ENCODE measurements around the gene LY6G6F. TPM values are rescaled to one million over a fixed set of nuclear protein-coding genes. Genes with fewer than 3 reads are reported as not detected.

LY6G6F gene
- total and polyA plus RNA-seq, 8 donors = 0.53 to 1.8 (median 1.3) TPM; not detected in 1

GRCh38 chr6:31659649-31660380 is 46.9 kb upstream of the LY6G6F start:
- Histone ChIP-seq H3K9me3 (no peaks in the 10 kb centered on the region), H3K36me3 (peaks cover 0 to 47% of the 10 kb centered on the region in 2 donors), H3K27me3 (no peaks in the 10 kb centered on the region), H3K27ac (peak overlapping the region; percentile 82 to 90), H3K4me3 (peak overlapping the region; percentile 73 to 92), H3K4me1 (peaks cover 28 to 77% of the 10 kb centered on the region in 2 donors)
- intact Hi-C loops (cut with DNase I) = no loop called here
- TF ChIP-seq, protein P1, sequence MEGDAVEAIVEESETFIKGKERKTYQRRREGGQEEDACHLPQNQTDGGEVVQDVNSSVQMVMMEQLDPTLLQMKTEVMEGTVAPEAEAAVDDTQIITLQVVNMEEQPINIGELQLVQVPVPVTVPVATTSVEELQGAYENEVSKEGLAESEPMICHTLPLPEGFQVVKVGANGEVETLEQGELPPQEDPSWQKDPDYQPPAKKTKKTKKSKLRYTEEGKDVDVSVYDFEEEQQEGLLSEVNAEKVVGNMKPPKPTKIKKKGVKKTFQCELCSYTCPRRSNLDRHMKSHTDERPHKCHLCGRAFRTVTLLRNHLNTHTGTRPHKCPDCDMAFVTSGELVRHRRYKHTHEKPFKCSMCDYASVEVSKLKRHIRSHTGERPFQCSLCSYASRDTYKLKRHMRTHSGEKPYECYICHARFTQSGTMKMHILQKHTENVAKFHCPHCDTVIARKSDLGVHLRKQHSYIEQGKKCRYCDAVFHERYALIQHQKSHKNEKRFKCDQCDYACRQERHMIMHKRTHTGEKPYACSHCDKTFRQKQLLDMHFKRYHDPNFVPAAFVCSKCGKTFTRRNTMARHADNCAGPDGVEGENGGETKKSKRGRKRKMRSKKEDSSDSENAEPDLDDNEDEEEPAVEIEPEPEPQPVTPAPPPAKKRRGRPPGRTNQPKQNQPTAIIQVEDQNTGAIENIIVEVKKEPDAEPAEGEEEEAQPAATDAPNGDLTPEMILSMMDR (IDR thresholded peaks at IDR 0.05) = no peak
- DNase-seq (peak in 1 of 4 donors; percentile 36), ATAC-seq (peak; percentile 53)

DNA sequence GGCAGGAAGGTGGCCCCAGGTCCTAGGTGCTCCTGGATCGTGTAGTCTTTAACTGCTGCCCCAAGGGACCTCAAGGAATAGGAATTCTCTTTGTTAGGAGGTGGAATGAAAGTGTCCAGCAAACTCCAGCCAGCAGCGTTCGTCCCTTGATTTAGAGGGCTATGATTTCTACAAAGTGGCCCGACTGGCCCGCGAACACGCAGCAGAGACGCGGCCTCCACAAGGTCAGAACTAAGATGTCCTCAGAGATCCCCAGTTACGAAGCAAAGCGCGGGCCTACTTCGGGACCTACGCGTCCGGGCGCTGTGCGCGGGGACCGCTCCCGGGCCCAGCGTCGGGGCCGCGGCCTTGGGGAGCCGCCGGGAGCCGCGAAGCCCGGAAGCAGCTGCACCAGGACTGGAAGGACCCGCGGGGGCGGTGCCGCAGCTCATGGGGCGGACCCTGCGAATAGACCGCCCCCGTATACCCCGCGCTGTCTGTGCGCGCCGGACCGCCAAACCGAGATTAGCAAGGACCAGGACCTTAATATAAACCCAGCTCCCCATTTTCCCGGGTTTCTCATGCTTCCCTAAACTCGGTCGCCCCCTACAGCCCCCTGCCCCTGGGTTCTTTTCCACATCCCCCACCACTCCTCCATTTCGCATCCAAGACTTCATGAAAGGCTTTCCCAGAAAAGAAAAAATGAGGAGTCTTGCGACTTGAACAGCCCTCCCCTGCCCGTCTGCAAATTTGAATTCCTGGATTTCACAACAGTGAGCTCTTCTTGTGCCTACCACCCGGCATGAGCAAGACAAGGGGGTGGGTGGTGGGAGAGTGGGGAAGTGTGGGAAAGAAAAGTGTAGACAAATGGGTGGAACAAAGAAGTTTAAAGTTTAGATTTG is 46.0 kb upstream of the LY6G6F start, which contains the start of gene C6orf47:
C6orf47 (minus strand) TSS at position 398 of the 881 bp plus-strand sequence. CDS start 831 bp downstream, outside the sequence.
- Histone ChIP-seq H3K36me3 (peaks cover 0 to 44% of the 10 kb centered on the region in 2 donors), H3K4me3 (peak within 1 kb of the TSS; percentile 73 to 92), H3K27me3 (no peaks in the 10 kb centered on the region), H3K9me3 (no peaks in the 10 kb centered on the region), H3K27ac (peak within 1 kb of the TSS; percentile 82 to 90), H3K4me1 (peaks cover 28 to 77% of the 10 kb centered on the region in 2 donors)
- intact Hi-C loops (cut with DNase I) = no loop called here
- TF ChIP-seq, protein P1 (IDR thresholded peaks at IDR 0.05) = no peak
- peak; percentile 83 for ATAC-seq
- DNase-seq = peak; percentile 81 to 97 (median 90)

DNA sequence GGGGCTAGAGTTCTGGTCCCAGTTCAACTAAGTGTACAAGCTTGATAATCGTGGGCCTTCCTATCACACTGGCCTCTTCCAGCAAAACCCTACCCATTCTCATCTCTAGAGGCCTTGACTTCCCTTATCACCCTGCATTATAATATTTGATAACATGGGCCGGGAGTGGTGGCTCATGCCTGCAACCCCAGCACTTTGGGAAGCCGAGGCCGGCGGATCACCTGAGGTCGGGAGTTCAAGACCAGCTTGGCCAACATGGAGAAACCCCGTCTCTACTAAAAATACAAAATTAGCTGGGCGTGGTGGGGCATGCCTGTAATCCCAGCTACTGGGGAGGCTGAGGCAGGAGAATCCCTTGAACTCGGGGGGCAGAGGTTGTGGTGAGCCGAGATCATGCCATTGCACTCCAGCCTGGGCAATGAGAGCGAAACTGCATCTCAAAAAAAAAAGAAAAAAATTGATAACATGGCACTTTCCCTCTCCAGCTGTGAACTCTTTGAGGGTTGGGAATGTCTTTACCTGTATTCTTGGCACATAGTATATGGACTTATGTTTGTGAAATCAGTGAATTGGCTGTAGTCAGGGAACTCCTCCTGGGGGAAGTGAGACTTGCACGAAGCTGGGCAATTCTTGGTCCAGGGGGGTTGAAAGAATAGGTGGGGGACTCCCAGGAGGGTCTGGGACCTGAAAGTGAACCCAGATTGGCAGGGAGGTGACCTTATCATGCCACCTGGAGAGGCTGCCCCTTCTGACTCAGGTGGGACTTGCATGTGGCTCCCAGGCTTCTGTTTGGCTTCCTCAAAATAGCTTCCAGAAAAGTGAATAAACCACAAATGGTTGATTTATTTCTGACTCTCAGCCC is 45.2 kb upstream of the LY6G6F start:
- intact Hi-C loops (cut with DNase I) = no loop called here

DNA sequence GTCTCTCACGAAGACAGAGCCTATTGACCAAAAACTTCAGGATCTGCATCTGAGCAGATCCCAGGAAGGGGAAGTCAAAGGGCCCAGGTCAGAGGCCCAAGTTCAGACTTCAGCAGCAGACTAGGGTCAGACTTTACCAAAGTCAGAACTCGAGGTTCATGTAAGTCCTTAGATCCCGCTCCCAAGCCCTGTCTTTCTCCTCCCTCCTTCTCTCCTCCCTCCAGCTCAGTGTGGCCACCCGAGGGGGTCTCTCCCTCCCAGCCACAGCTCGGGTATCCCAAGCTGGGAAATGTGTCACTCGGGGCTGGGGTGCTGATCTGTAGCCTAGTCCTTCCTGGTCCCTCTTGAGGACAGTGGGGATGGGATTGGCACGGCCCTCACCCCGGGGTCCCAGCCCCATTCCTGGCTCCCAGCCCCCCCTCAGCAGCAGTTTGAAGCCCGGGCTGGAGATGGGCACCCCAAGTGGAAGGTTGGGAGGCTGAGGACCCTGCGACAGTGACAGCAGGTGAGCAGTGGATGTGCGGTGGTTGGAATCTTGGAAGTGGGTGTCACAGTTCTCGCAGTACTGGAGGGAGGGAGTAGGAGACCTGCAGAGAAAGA is 44.4 kb upstream of the LY6G6F start:
- H3K9me3 ChIP-seq = no peaks in the 10 kb centered on the region
- H3K27me3 ChIP-seq = no peaks in the 10 kb centered on the region
- peaks cover 33 to 72% of the 10 kb centered on the region in 2 donors for H3K4me1 ChIP-seq
- TF ChIP-seq, protein P1 (IDR thresholded peaks at IDR 0.05) = no peak
- intact Hi-C loops (cut with DNase I) = no loop called here
- H3K36me3 ChIP-seq = peaks cover 0 to 33% of the 10 kb centered on the region in 2 donors
- no peak overlapping the region for H3K27ac ChIP-seq
- ATAC-seq (no peak), DNase-seq (no peak)
- H3K4me3 ChIP-seq = no peak overlapping the region

More for the DNA sequence above, 45.2 kb upstream of the LY6G6F start:
- TF ChIP-seq, protein P1 (IDR thresholded peaks at IDR 0.05) = no peak
- Histone ChIP-seq H3K4me3 (peak overlapping the region in 1 of 2 donors; percentile 92), H3K27me3 (no peaks in the 10 kb centered on the region), H3K27ac (peak overlapping the region; percentile 82 to 90), H3K36me3 (peaks cover 0 to 35% of the 10 kb centered on the region in 2 donors), H3K4me1 (peaks cover 28 to 71% of the 10 kb centered on the region in 2 donors), H3K9me3 (no peaks in the 10 kb centered on the region)
- ATAC-seq (no peak), DNase-seq (no peak)
